T-cell (primary cell): ENCODE results near the gene OR2T35. TPM values are rescaled to one million over a fixed set of nuclear protein-coding genes. Genes with fewer than 3 reads are reported as not detected.
"Not testable (repeated sequence)": the region's sequence is repeated elsewhere in the genome, so short reads cannot be mapped to it uniquely, and the experiment has no call there.

Experiments used
- ATAC-seq, 4 experiments: fragments of 200-7000 bp in 3 of 4; fragments of 150-1000 bp in 1 of 4; cut with Tn5 transposase; replicated peaks in 1 of 4; 1 replicate in 3 of 4; 2 replicates in 1 of 4; pipeline ENCODE4 v1.10.0; 2021; ENCODE audit warnings: moderate library complexity in 3 of 4, mild to moderate bottlenecking in 2 of 4, moderate number of reproducible peaks in 1 of 4
- CTCF ChIA-PET, 2 donors: fragments of 300-600 bp; sonication (Branson Sonifier 250); formaldehyde crosslinking; loops; one replicate each; lab custom pipeline; 2022; ENCODE audit warnings: antibody characterized with exemption in 2 of 2; lab: Charles Lee
- POLR2A ChIA-PET, 2 donors: fragments of 300-600 bp; sonication (Branson Sonifier 250); formaldehyde crosslinking; loops; one replicate each; lab custom pipeline; 2022; ENCODE audit warnings: antibody characterized with exemption in 2 of 2; lab: Charles Lee
- DNase-seq, 35 experiments: peaks; one replicate each; pipeline versions ENCODE4 v3.0.0 to v3.0.0-alpha.2; 2013 to 2023
- H3K27ac ChIP-seq: one replicate; pipeline ENCODE4 v1.5.1; 2013; ENCODE audit warnings: low read length
- H3K27me3 ChIP-seq, 2 experiments: replicated peaks in 1 of 2; 1 replicate in 1 of 2; 2 replicates in 1 of 2; pipeline versions ENCODE4 v1.6.1 to v1.7.0; 2013; ENCODE audit warnings: low read length in 1 of 2, mixed read lengths in 1 of 2; ENCODE audit not compliant: control insufficient read depth in 2 of 2, insufficient read depth in 2 of 2; ENCODE audit errors: extremely low read depth in 1 of 2
- H3K36me3 ChIP-seq, 2 donors: 1 replicate in 1 of 2; 2 replicates in 1 of 2; pipeline versions ENCODE4 v1.6.1 to v1.7.0; 2013; ENCODE audit warnings: low read length in 1 of 2; ENCODE audit not compliant: control insufficient read depth in 2 of 2, insufficient read depth in 1 of 2; ENCODE audit errors: extremely low read depth in 1 of 2
- H3K4me1 ChIP-seq, 2 experiments: 1 replicate in 1 of 2; 2 replicates in 1 of 2; pipeline versions ENCODE4 v1.6.1 to v1.7.0; 2013; ENCODE audit warnings: low read length in 2 of 2, mixed read lengths in 1 of 2; ENCODE audit not compliant: insufficient read depth in 2 of 2, control insufficient read depth in 1 of 2; ENCODE audit errors: extremely low read depth in 1 of 2
- H3K4me3 ChIP-seq, 2 donors: 1 replicate in 1 of 2; 2 replicates in 1 of 2; pipeline versions ENCODE4 v1.5.1 to v1.7.0; 2013; ENCODE audit warnings: mild to moderate bottlenecking in 2 of 2, low read length in 1 of 2, moderate library complexity in 1 of 2; ENCODE audit not compliant: control insufficient read depth in 1 of 2; ENCODE audit errors: extremely low read depth in 1 of 2
- H3K9me3 ChIP-seq: 2 replicates; pipeline ENCODE4 v1.7.0; 2013
- H3K27ac Mint-ChIP-seq, 2 donors: one replicate each; pipeline ENCODE4 v1.8.0; 2020 to 2021; ENCODE audit warnings: mild to moderate bottlenecking in 2 of 2, mixed read lengths in 2 of 2
- H3K27me3 Mint-ChIP-seq, 2 donors: one replicate each; pipeline ENCODE4 v1.8.0; 2021 to 2022; ENCODE audit warnings: mixed read lengths in 2 of 2
- H3K36me3 Mint-ChIP-seq: one replicate; pipeline ENCODE4 v1.8.0; 2021; ENCODE audit warnings: mixed read lengths
- H3K4me1 Mint-ChIP-seq, 3 donors: one replicate each; pipeline ENCODE4 v1.8.0; 2020 to 2022; ENCODE audit warnings: mixed read lengths in 3 of 3, mild to moderate bottlenecking in 1 of 3
- H3K4me3 Mint-ChIP-seq, 3 donors: one replicate each; pipeline ENCODE4 v1.8.0; 2020 to 2022; ENCODE audit warnings: mild to moderate bottlenecking in 3 of 3, mixed read lengths in 3 of 3, moderate library complexity in 3 of 3
- H3K9me3 Mint-ChIP-seq, 3 donors: one replicate each; pipeline ENCODE4 v1.8.0; 2020 to 2022; ENCODE audit warnings: mixed read lengths in 3 of 3
- WGBS: methylation state at CpG from one replicate; pipeline ENCODE4 v1.1.5; 2013; ENCODE audit warnings: missing lambda C conversion rate; ENCODE audit not compliant: insufficient coverage; 5-methylcytosine and 5-hydroxymethylcytosine counted together
- total RNA-seq, 35 experiments: library from RNA in 6 of 35; stranded (reverse) in 6 of 35; fragments of 120-200 nt in 1 of 35; gene quantifications; one replicate each; pipeline versions ENCODE4 v1.2.1 to v1.2.4 and lab custom pipeline; 2013 to 2026

OR2T35 gene
- total RNA-seq (not detected), total RNA-seq (lab: John Stamatoyannopoulos, UW) (0 reads per million in 29 experiments)
- not detected for total RNA-seq (2013)

DNA sequence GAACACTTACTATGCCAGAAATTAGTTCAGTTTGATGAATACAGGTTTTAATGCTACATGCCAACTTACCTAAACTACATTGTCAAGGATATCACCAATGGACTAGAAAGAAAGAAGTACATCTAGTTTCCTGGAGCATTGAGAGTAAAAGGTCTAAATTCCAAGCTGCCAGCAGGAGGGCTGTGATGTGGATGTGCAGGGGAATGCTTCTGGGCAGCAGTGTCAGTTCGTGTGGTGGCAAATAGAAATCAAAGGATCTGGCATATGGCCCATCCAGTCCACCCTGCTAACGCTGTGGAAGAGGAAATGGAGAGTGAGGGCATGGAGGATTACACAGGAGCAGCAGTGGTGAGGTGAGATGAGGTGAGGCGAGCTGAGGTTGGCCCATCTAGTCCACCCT, at the start of gene OR2T35:
Gene OR2T35, minus strand, starts transcription at position 101 of the 400 bp plus-strand sequence. CDS start 6,020 bp downstream, outside the sequence.
- H3K4me1 Mint-ChIP-seq, H3K9me3 ChIP-seq, H3K36me3 ChIP-seq, ATAC-seq, H3K27me3 ChIP-seq, DNase-seq, H3K4me1 ChIP-seq, H3K4me3 Mint-ChIP-seq, H3K27ac ChIP-seq, CTCF ChIA-PET, POLR2A ChIA-PET, H3K36me3 Mint-ChIP-seq, H3K4me3 ChIP-seq, H3K27me3 Mint-ChIP-seq, H3K9me3 Mint-ChIP-seq, H3K27ac Mint-ChIP-seq: not testable (repeated sequence)
- WGBS = 100% methylated on average over 1 of the region's 3 CpGs

- DNase-seq = no peak
- Mint-ChIP-seq H3K36me3 (peaks cover 3% of the 10 kb centered on the region), H3K27me3 (peaks cover 6 to 16% of the 10 kb centered on the region in 2 donors), H3K27ac (no peak overlapping the region), H3K9me3 (peaks cover 4 to 9% (median 4%) of the 10 kb centered on the region in 3 donors), H3K4me3 (no peak overlapping the region), H3K4me1 (peaks cover 2 to 5% (median 3%) of the 10 kb centered on the region in 3 donors)
- no peaks in the 10 kb centered on the region for H3K9me3 ChIP-seq
- H3K27me3 ChIP-seq = peaks cover 0 to 4% of the 10 kb centered on the region in 2 experiments
- no peaks in the 10 kb centered on the region for H3K4me1 ChIP-seq
- no peaks in the 10 kb centered on the region for H3K36me3 ChIP-seq
- WGBS = 90% methylated on average over 51 of the region's 51 CpGs
- no peak overlapping the region for H3K27ac ChIP-seq
- CTCF ChIA-PET = interaction anchor here in 1 of 2 donors (1.1 kb wide), 1 partner anchor 288 kb away, joined by 3 read pairs; no protein-coding TSS in a partner anchor
- POLR2A ChIA-PET = no interaction called here
- ATAC-seq = no peak
- no peak overlapping the region for H3K4me3 ChIP-seq
Observed at GRCh38 chr1:248691567-248692155, 46.6 kb upstream of the OR2T35 start.

- Histone ChIP-seq H3K27me3 (peaks cover 0 to 2% of the 10 kb centered on the region in 2 experiments), H3K36me3 (no peaks in the 10 kb centered on the region), H3K4me1 (no peaks in the 10 kb centered on the region), H3K4me3 (no peak overlapping the region), H3K9me3 (no peaks in the 10 kb centered on the region), H3K27ac (no peak overlapping the region)
- no peak overlapping the region for H3K4me3 Mint-ChIP-seq
- H3K36me3 Mint-ChIP-seq = peaks cover 3% of the 10 kb centered on the region
- H3K27me3 Mint-ChIP-seq = peaks cover 6 to 7% of the 10 kb centered on the region in 2 donors
- ChIA-PET CTCF (no interaction called here), POLR2A (no interaction called here)
- H3K4me1 Mint-ChIP-seq = peaks cover 3 to 8% (median 4%) of the 10 kb centered on the region in 3 donors
- peaks cover 4 to 9% (median 4%) of the 10 kb centered on the region in 3 donors for H3K9me3 Mint-ChIP-seq
- DNase-seq = no peak
- ATAC-seq = no peak
- H3K27ac Mint-ChIP-seq = no peak overlapping the region
- 100% methylated on average over 2 of the region's 4 CpGs for WGBS
Observed at GRCh38 chr1:248688527-248689298, 43.6 kb upstream of the OR2T35 start.

DNA sequence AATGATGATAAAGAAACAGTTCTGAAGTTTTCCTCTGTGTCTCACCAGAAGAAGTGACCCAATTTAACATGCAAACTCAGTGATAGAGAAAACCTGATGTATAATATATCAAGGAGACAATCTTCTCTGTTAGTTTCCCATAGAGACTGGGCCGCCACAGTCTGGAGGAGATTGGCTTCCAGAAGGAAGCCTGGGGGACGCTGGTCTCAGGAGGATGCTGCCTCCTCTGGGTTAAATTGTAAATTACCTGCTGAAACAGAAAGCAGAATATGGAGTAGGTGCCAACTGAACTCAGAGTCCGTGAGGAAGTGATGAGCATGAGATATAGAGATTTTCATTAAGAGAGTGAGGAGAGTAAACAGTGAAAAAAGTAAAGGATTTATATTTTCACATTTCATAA, 41.7 kb upstream of the OR2T35 start:
- Mint-ChIP-seq H3K4me3 (no peak overlapping the region), H3K27me3 (peaks cover 0 to 10% of the 10 kb centered on the region in 2 donors), H3K27ac (no peak overlapping the region), H3K4me1 (peaks cover 3 to 8% (median 4%) of the 10 kb centered on the region in 3 donors), H3K9me3 (peaks cover 4 to 9% (median 4%) of the 10 kb centered on the region in 3 donors), H3K36me3 (no peaks in the 10 kb centered on the region)
- Histone ChIP-seq H3K4me3 (no peak overlapping the region), H3K27me3 (peaks cover 0 to 4% of the 10 kb centered on the region in 2 experiments), H3K9me3 (no peaks in the 10 kb centered on the region), H3K27ac (no peak overlapping the region), H3K4me1 (no peaks in the 10 kb centered on the region), H3K36me3 (no peaks in the 10 kb centered on the region)
- POLR2A ChIA-PET = no interaction called here
- CTCF ChIA-PET = interaction anchor here (0.7 to 1.0 kb wide), 2 partner anchors 282 to 442 kb away, joined by 3 to 5 read pairs; no protein-coding TSS in a partner anchor
- ATAC-seq = peak; percentile 48 to 67 (median 59)
- peak in 10 of 35 experiments; percentile 2 to 58 (median 7) for DNase-seq
- 41% methylated on average over 2 of the region's 3 CpGs for WGBS

DNA sequence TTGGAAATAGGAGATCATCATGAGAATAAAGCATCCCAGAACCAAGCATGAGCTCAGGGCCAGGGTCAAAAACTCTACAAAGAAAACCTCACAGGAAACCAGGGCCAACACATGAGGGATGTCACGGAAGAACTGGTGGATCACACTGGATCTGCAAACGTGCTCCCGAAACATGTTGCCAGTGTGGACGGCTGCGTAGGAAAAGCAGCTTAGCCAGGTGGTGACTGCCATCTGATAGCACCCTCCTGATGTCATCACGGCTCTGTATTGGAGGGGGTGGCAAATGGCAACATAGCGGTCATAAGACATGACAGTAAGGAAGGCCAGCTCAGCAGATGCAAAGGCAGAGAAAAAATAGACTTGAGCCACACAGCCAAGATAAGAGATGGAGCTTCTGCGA, 36.6 kb upstream of the OR2T35 start:
- no peaks in the 10 kb centered on the region for H3K9me3 ChIP-seq
- H3K27me3 ChIP-seq = peaks cover 0 to 9% of the 10 kb centered on the region in 2 experiments
- Mint-ChIP-seq H3K9me3 (no peaks in the 10 kb centered on the region), H3K27ac (no peak overlapping the region), H3K27me3 (peaks cover 9 to 21% of the 10 kb centered on the region in 2 donors), H3K36me3 (no peaks in the 10 kb centered on the region), H3K4me3 (no peak overlapping the region), H3K4me1 (peaks cover under 1 to 2% (median under 1%) of the 10 kb centered on the region in 3 donors)
- ATAC-seq = no peak
- ChIA-PET POLR2A (no interaction called here), CTCF (no interaction called here)
- no peaks in the 10 kb centered on the region for H3K4me1 ChIP-seq
- H3K36me3 ChIP-seq = no peaks in the 10 kb centered on the region
- 82% methylated on average over 7 of the region's 8 CpGs for WGBS
- no peak overlapping the region for H3K27ac ChIP-seq
- no peak overlapping the region for H3K4me3 ChIP-seq
- DNase-seq = no peak

DNA sequence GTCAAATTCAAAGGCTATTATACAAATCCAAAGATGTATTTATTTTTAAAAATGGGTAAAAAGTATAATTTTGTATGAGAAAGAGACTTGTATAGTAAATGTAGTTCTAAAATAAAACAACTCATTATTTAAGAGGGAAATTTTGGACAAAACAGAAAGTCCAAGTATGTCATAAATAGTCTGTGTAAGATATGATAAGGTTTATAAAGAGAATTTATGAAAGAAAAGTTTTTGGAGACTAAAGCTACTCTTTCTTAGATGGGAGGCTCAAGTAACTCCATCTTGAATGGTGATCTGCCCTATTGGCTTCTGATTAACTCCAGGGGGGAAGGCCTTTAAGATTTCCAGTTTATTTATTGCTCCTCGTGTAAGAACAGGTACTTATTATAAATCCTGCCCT, 24.9 kb upstream of the OR2T35 start:
- peaks cover 0 to 4% of the 10 kb centered on the region in 2 donors for H3K27me3 Mint-ChIP-seq
- CTCF ChIA-PET = no interaction called here
- H3K4me3 ChIP-seq = no peak overlapping the region
- H3K27ac ChIP-seq = no peak overlapping the region
- peaks cover 0 to 10% of the 10 kb centered on the region in 2 experiments for H3K27me3 ChIP-seq
- POLR2A ChIA-PET = no interaction called here
- ATAC-seq = no peak
- H3K36me3 ChIP-seq = no peaks in the 10 kb centered on the region
- H3K36me3 Mint-ChIP-seq = no peaks in the 10 kb centered on the region
- H3K4me3 Mint-ChIP-seq = no peak overlapping the region
- no peak for DNase-seq
- no CpG with 5 or more reads among the region's 1 CpG for WGBS
- H3K4me1 Mint-ChIP-seq = no peaks in the 10 kb centered on the region
- H3K27ac Mint-ChIP-seq = no peak overlapping the region
- H3K9me3 ChIP-seq = no peaks in the 10 kb centered on the region
- no peaks in the 10 kb centered on the region for H3K4me1 ChIP-seq
- peaks cover 3 to 11% (median 5%) of the 10 kb centered on the region in 3 donors for H3K9me3 Mint-ChIP-seq
